Testis (tissue), 3 donors: ENCODE results near the gene SLC28A1. TPM values are rescaled to one million over a fixed set of nuclear protein-coding genes. Genes with fewer than 3 reads are reported as not detected.
A peak's percentile ranks its signal among the peaks of the same experiment; 100 is the strongest.

Source experiments
- DNase-seq: peaks from one replicate; pipeline ENCODE4 v3.0.0-alpha.2; 2019
- H3K27ac ChIP-seq, 2 donors: fragments of 200-600 bp; sonication (generic); one replicate each; pipeline ENCODE4 v1.5.1; 2019
- H3K27me3 ChIP-seq: fragments of 200-600 bp; sonication (generic); one replicate; pipeline ENCODE4 v1.5.1; 2019
- H3K36me3 ChIP-seq: fragments of 200-600 bp; sonication (generic); one replicate; pipeline ENCODE4 v1.5.1; 2017; ENCODE audit warnings: low read depth; ENCODE audit errors: missing control alignments
- H3K4me1 ChIP-seq: fragments of 200-600 bp; sonication (generic); one replicate; pipeline ENCODE4 v1.5.1; 2019
- H3K4me3 ChIP-seq, 2 donors: fragments of 200-600 bp; sonication (generic); one replicate each; pipeline ENCODE4 v1.5.1; 2017 to 2019
- H3K9me3 ChIP-seq: fragments of 200-600 bp; sonication (generic); one replicate; pipeline ENCODE4 v1.5.1; 2017
- POLR2A ChIP-seq: fragments of 450-650 bp; IDR thresholded peaks from one replicate; pipeline ENCODE4 v1.6.1; 2017; ENCODE audit warnings: antibody characterized with exemption, mild to moderate bottlenecking, moderate library complexity
- WGBS, 2 donors: methylation state at CpG; one replicate each; pipeline ENCODE4 v1.1.5; 2018; 5-methylcytosine and 5-hydroxymethylcytosine counted together
- intact Hi-C: fragments of 100-400 bp; cut with DNase I; formaldehyde crosslinking; loops from one replicate; pipeline ENCODE4 v1.15.1; 2023; ENCODE audit warnings: low total_unique reads
- polyA plus RNA-seq: library from polyadenylated mRNA; stranded (reverse); fragments of 350-450 nt; fragmentation: Illumina TruSeq; extraction: RNeasy Lipid Tissue Mini Kit (QIAGEN cat#74804); gene quantifications from one replicate; pipeline ENCODE4 v1.2.3, GENCODE V29; 2014; ENCODE audit warnings: low read depth, low replicate concordance; ENCODE audit not compliant: insufficient read depth
- total RNA-seq, 2 donors: library from RNA; depleted of rRNA; stranded (reverse); fragments of >200 nt; gene quantifications; one replicate each; pipeline ENCODE4 v1.2.3, GENCODE V29; 2016
- TF ChIP-seq, protein P1 (sequence below), 3 experiments: fragments of 450-650 bp in 2 of 3; fragments of 200-600 bp in 1 of 3; sonication (generic) in 1 of 3; IDR thresholded peaks; one replicate each; pipeline ENCODE4 v1.5.1; 2016 to 2019; ENCODE audit warnings: antibody characterized with exemption in 3 of 3, mild to moderate bottlenecking in 2 of 3, moderate library complexity in 1 of 3

The SLC28A1 gene
- total and polyA plus RNA-seq, 3 donors from 2014 or later, result 0.26 to 0.31 (median 0.31) TPM

- peak overlapping the region; percentile 29 to 39 for H3K4me3 ChIP-seq
- no peak for TF ChIP-seq POLR2A
- TF ChIP-seq, protein P1, sequence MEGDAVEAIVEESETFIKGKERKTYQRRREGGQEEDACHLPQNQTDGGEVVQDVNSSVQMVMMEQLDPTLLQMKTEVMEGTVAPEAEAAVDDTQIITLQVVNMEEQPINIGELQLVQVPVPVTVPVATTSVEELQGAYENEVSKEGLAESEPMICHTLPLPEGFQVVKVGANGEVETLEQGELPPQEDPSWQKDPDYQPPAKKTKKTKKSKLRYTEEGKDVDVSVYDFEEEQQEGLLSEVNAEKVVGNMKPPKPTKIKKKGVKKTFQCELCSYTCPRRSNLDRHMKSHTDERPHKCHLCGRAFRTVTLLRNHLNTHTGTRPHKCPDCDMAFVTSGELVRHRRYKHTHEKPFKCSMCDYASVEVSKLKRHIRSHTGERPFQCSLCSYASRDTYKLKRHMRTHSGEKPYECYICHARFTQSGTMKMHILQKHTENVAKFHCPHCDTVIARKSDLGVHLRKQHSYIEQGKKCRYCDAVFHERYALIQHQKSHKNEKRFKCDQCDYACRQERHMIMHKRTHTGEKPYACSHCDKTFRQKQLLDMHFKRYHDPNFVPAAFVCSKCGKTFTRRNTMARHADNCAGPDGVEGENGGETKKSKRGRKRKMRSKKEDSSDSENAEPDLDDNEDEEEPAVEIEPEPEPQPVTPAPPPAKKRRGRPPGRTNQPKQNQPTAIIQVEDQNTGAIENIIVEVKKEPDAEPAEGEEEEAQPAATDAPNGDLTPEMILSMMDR (IDR thresholded peaks at IDR 0.05), result no peak
- H3K27me3 ChIP-seq, result no peaks in the 10 kb centered on the region
- DNase-seq, result no peak
- intact Hi-C loops, result no loop called here
- no peak overlapping the region for H3K27ac ChIP-seq
- peaks cover 7% of the 10 kb centered on the region for H3K4me1 ChIP-seq
- H3K9me3 ChIP-seq, result no peaks in the 10 kb centered on the region
- 61 to 82% methylated on average over 19 to 23 of the region's 23 CpGs for WGBS, 2 donors
- H3K36me3 ChIP-seq, result no peaks in the 10 kb centered on the region
These were observed 44.7 kb upstream of the SLC28A1 start for GRCh38 chr15:84839714-84840113.

- no peaks in the 10 kb centered on the region for H3K9me3 ChIP-seq
- DNase-seq, result no peak
- peak overlapping the region in 1 of 2 donors; percentile 39 for H3K4me3 ChIP-seq
- peaks cover 7% of the 10 kb centered on the region for H3K4me1 ChIP-seq
- WGBS, 2 donors, result 63 to 76% methylated on average over 4 to 10 of the region's 10 CpGs
- no peaks in the 10 kb centered on the region for H3K27me3 ChIP-seq
- intact Hi-C loops, result no loop called here
- H3K36me3 ChIP-seq, result no peaks in the 10 kb centered on the region
- TF ChIP-seq POLR2A, result no peak
- TF ChIP-seq, protein P1 (IDR thresholded peaks at IDR 0.05), result no peak
- H3K27ac ChIP-seq, result no peak overlapping the region
These were observed 44.2 kb upstream of the SLC28A1 start for GRCh38 chr15:84840255-84840654.

- DNase-seq, result peak; percentile 49
- H3K4me3 ChIP-seq, result no peak overlapping the region
- peaks cover 7% of the 10 kb centered on the region for H3K4me1 ChIP-seq
- WGBS, 2 donors, result 69 to 75% methylated on average over 6 to 12 of the region's 12 CpGs
- intact Hi-C loops, result no loop called here
- no peak overlapping the region for H3K27ac ChIP-seq
- no peaks in the 10 kb centered on the region for H3K9me3 ChIP-seq
- no peak for TF ChIP-seq POLR2A
- TF ChIP-seq, protein P1 (IDR thresholded peaks at IDR 0.05), result no peak
- no peaks in the 10 kb centered on the region for H3K36me3 ChIP-seq
- H3K27me3 ChIP-seq, result no peaks in the 10 kb centered on the region
These were observed 43.6 kb upstream of the SLC28A1 start for GRCh38 chr15:84840741-84841429.

DNA sequence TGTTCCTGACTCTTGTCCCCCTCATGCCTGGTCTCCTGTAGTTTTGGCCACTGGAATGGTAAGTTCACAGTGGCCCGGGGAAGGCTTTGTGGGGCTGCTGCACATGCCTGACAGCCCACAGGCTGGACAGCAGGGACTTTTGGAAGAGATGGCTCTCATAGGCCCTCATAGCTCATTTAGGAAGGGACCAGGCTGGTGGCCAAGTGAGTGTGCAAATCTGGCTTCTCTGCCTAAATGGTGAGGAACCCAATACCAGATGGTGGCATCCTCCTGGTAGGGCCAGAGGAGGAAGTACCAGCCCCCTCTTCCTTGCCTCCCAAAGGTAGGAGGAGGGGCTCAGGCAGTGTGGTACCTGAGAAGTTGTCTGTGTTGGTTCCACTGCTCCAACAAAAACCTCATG is 41.7 kb upstream of the SLC28A1 start:
- DNase-seq, result no peak
- 94 to 100% methylated on average over 1 of the region's 1 CpG for WGBS, 2 donors
- H3K9me3 ChIP-seq, result no peaks in the 10 kb centered on the region
- no peak for TF ChIP-seq POLR2A
- TF ChIP-seq, protein P1 (IDR thresholded peaks at IDR 0.05), result no peak
- H3K27me3 ChIP-seq, result no peaks in the 10 kb centered on the region
- H3K4me3 ChIP-seq, result no peak overlapping the region
- intact Hi-C loops, result no loop called here
- no peaks in the 10 kb centered on the region for H3K36me3 ChIP-seq
- peaks cover 7% of the 10 kb centered on the region for H3K4me1 ChIP-seq
- no peak overlapping the region for H3K27ac ChIP-seq

DNA sequence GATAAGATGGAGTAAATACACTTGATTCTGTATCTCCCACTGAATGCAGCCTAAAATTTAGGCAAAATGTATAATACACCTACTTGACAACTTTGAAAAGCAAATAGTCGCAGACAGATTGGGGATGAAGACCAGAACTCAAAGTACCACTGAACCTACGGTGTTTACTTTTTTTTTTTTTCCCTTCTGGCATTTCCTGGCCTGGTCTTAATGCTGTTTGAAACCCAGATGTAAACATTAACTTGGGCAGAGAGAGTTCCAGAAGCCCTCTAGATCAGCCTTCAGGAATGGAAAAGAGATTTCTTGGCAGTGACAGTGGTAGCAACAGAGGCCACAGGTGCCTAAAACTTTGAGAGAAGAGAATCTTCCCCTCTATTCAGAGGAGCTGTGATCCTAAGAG is 39.5 kb upstream of the SLC28A1 start:
- Histone ChIP-seq H3K36me3 (no peaks in the 10 kb centered on the region), H3K9me3 (no peaks in the 10 kb centered on the region), H3K27ac (no peak overlapping the region), H3K4me3 (no peak overlapping the region), H3K27me3 (no peaks in the 10 kb centered on the region), H3K4me1 (peaks cover 7% of the 10 kb centered on the region)
- no peak for DNase-seq
- TF ChIP-seq, protein P1 (IDR thresholded peaks at IDR 0.05), result no peak
- TF ChIP-seq POLR2A, result no peak
- 92 to 96% methylated on average over 2 of the region's 2 CpGs for WGBS, 2 donors
- intact Hi-C loops, result no loop called here
